Activated CD8-positive, alpha-beta T cell treated with anti-CD3 and anti-CD28 coated beads for 36 hours (primary cell): ENCODE data around the gene RAI1. TPM values are rescaled to one million over a fixed set of nuclear protein-coding genes. Genes with fewer than 3 reads are reported as not detected.

Experiments
- ATAC-seq: fragments of 200-7000 bp; cut with Tn5 transposase; one replicate; pipeline ENCODE4 v1.10.0; 2021; ENCODE audit warnings: mild to moderate bottlenecking, moderate library complexity
- CTCF ChIA-PET: fragments of 350-600 bp; sonication (Branson Sonifier 250); formaldehyde crosslinking; loops from one replicate; lab custom pipeline; 2021; ENCODE audit warnings: antibody characterized with exemption; lab: Charles Lee
- POLR2A ChIA-PET: fragments of 350-600 bp; sonication (Branson Sonifier 250); formaldehyde crosslinking; loops from one replicate; lab custom pipeline; 2021; ENCODE audit warnings: antibody characterized with exemption; lab: Charles Lee
- DNase-seq: peaks from one replicate; pipeline ENCODE4 v3.0.0-alpha.2; 2020
- H3K27ac Mint-ChIP-seq: one replicate; pipeline ENCODE4 v1.8.0; 2021; ENCODE audit warnings: mild to moderate bottlenecking, mixed read lengths
- H3K27me3 Mint-ChIP-seq: one replicate; pipeline ENCODE4 v1.8.0; 2021; ENCODE audit warnings: mixed read lengths
- H3K36me3 Mint-ChIP-seq: one replicate; pipeline ENCODE4 v1.8.0; 2021; ENCODE audit warnings: low read depth, mixed read lengths
- H3K4me1 Mint-ChIP-seq: one replicate; pipeline ENCODE4 v1.8.0; 2021; ENCODE audit warnings: low read depth, mixed read lengths
- H3K4me3 Mint-ChIP-seq: one replicate; pipeline ENCODE4 v1.8.0; 2021; ENCODE audit warnings: mild to moderate bottlenecking, moderate library complexity, mixed read lengths
- H3K9me3 Mint-ChIP-seq: one replicate; pipeline ENCODE4 v1.8.0; 2021; ENCODE audit warnings: mixed read lengths
- CTCF ChIP-seq: fragments of 200-600 bp; IDR thresholded peaks from one replicate; pipeline ENCODE4 v1.8.0; 2022; ENCODE audit warnings: antibody characterized with exemption, mild to moderate bottlenecking
- intact Hi-C: fragments of 100-400 bp; cut with micrococcal nuclease; formaldehyde crosslinking; loops from one replicate; pipeline ENCODE4 v1.10.0; 2022
- total RNA-seq, 2 experiments: library from RNA; stranded (reverse); gene quantifications; one replicate each; pipeline ENCODE4 v1.2.3, GENCODE V29; 2021

RAI1 gene
- total RNA-seq, 2 experiments from 2014 or later = 18.1 to 20.3 TPM

GRCh38 chr17:17748179-17748578 lies 66.9 kb downstream of the RAI1 start:
- ATAC-seq = no peak
- Mint-ChIP-seq H3K27me3 (no peaks in the 10 kb centered on the region), H3K4me1 (peaks cover 44% of the 10 kb centered on the region), H3K36me3 (peaks cover 3% of the 10 kb centered on the region), H3K27ac (peak overlapping the region; percentile 56), H3K4me3 (no peak overlapping the region), H3K9me3 (no peaks in the 10 kb centered on the region)
- ChIA-PET POLR2A (interaction anchor here (0.7 to 1.0 kb wide), 3 partner anchors 18 to 99 kb away, joined by 3 read pairs; no protein-coding TSS in a partner anchor), CTCF (interaction anchor here (1.0 to 1.5 kb wide), 2 partner anchors 9 to 56 kb away, joined by 3 read pairs; no protein-coding TSS in a partner anchor)
- DNase-seq = no peak
- TF ChIP-seq CTCF = no peak
- intact Hi-C loops = no loop called here

GRCh38 chr17:17748604-17749003 lies 67.3 kb downstream of the RAI1 start:
- ATAC-seq (no peak), DNase-seq (no peak)
- ChIA-PET POLR2A (interaction anchor here (0.7 to 1.1 kb wide), 4 partner anchors 18 to 99 kb away, joined by 3 read pairs; no protein-coding TSS in a partner anchor), CTCF (interaction anchor here (1.0 to 1.8 kb wide), 3 partner anchors 8 to 56 kb away, joined by 3 to 5 read pairs (median 3); no protein-coding TSS in a partner anchor)
- Mint-ChIP-seq H3K36me3 (peaks cover 3% of the 10 kb centered on the region), H3K4me1 (peaks cover 49% of the 10 kb centered on the region), H3K4me3 (no peak overlapping the region), H3K9me3 (no peaks in the 10 kb centered on the region), H3K27ac (peak overlapping the region; percentile 93), H3K27me3 (no peaks in the 10 kb centered on the region)
- no peak for TF ChIP-seq CTCF
- intact Hi-C loops = no loop called here

DNA sequence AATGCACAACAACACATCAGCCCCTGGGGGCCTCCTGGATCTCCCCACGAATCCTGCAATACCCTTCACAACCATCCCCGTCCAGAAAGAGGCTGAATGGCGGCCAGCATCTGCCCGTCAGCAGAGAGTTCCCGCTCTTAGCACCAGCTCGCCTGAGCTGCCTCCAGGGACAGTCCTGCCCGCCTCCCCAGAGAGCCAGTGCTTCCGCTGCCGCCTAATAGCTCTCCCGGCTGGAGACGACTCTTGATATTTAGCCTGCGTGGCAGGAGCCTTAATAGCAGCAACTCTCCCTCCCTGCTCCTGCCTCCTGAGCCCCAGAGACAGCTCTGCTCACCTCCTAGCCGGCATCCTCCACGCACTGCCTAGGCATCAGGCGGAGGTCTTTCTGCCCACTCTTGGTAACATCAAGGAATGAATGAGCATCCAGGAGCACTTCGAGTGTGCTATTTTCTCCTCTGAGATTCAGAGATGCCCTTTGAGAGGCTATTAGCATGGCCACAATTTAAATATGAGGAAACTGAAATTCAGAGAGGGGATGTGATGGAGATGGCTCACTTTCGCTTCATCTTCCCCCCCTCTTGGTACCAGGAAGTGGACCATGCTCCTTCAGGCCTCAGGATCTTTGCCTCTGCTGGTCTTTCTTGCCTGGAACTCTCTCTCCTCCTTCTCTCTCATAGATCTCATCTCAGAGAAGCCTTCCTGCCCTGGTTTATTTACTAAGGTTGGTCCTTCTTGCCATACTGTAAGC lies 67.9 kb downstream of the RAI1 start:
- ATAC-seq (no peak), DNase-seq (no peak)
- Mint-ChIP-seq H3K9me3 (no peaks in the 10 kb centered on the region), H3K36me3 (peaks cover 3% of the 10 kb centered on the region), H3K27me3 (no peaks in the 10 kb centered on the region), H3K27ac (peak overlapping the region; percentile 93), H3K4me1 (peaks cover 52% of the 10 kb centered on the region), H3K4me3 (peak overlapping the region; percentile 45)
- no peak for TF ChIP-seq CTCF
- CTCF ChIA-PET = interaction anchor here (0.8 to 1.8 kb wide), 6 partner anchors 8 to 111 kb away, joined by 3 to 5 read pairs (median 4); no protein-coding TSS in a partner anchor
- intact Hi-C loops = no loop called here
- POLR2A ChIA-PET = interaction anchor here (0.8 to 1.1 kb wide), 2 partner anchors 9 to 71 kb away, joined by 3 to 4 read pairs; no protein-coding TSS in a partner anchor

GRCh38 chr17:17749921-17750320 lies 68.7 kb downstream of the RAI1 start:
- POLR2A ChIA-PET = interaction anchor here (0.8 kb wide), 1 partner anchor 10 kb away, joined by 4 read pairs; no protein-coding TSS in a partner anchor
- Mint-ChIP-seq H3K27ac (peak overlapping the region; percentile 93), H3K27me3 (no peaks in the 10 kb centered on the region), H3K4me3 (peak overlapping the region; percentile 45), H3K36me3 (peaks cover 3% of the 10 kb centered on the region), H3K9me3 (no peaks in the 10 kb centered on the region), H3K4me1 (peaks cover 55% of the 10 kb centered on the region)
- intact Hi-C loops = no loop called here
- no peak for TF ChIP-seq CTCF
- CTCF ChIA-PET = interaction anchor here (0.8 to 1.8 kb wide), 5 partner anchors 9 to 111 kb away, joined by 3 to 5 read pairs (median 4); no protein-coding TSS in a partner anchor
- peak; percentile 78 for DNase-seq
- ATAC-seq = peak; percentile 23
